BJ (cell line): Measurements from ENCODE around the gene KIAA0753. TPM values are rescaled to one million over a fixed set of nuclear protein-coding genes. Genes with fewer than 3 reads are reported as not detected.
"Not testable (repeated sequence)": the region's sequence is repeated elsewhere in the genome, so short reads cannot be mapped to it uniquely, and the experiment has no call there.

ENCODE experiments used
- CTCF ChIA-PET: fragments of 350-600 bp; formaldehyde crosslinking; extraction: SDS; loops from one replicate; lab custom pipeline; 2021; ENCODE audit warnings: antibody characterized with exemption, inconsistent platforms; lab: Yijun Ruan, JAX
- POLR2A ChIA-PET: fragments of 300-600 bp; sonication (Branson Sonifier 250); formaldehyde crosslinking; extraction: SDS; loops from one replicate; lab custom pipeline; 2021; ENCODE audit warnings: antibody characterized with exemption; lab: Charles Lee
- DNase-seq: peaks from one replicate; pipeline ENCODE4 v3.0.0-alpha.2; 2011; ENCODE audit warnings: low read depth
- H3K27me3 ChIP-seq: 2 replicates; pipeline ENCODE4 v1.6.0; 2011; ENCODE audit warnings: low read length; ENCODE audit not compliant: control insufficient read depth, insufficient read depth
- H3K36me3 ChIP-seq: 2 replicates; pipeline ENCODE4 v1.5.1; 2011; ENCODE audit warnings: low read length; ENCODE audit not compliant: control insufficient read depth, insufficient read depth
- H3K4me3 ChIP-seq: 2 replicates; pipeline ENCODE4 v1.5.1; 2011; ENCODE audit warnings: low read depth, mild to moderate bottlenecking, control low read depth, low read length
- polyA plus RNA-seq: library from polyadenylated mRNA; depleted of rRNA; stranded (reverse); fragments of >200 nt; gene quantifications from 2 replicates; pipeline ENCODE4 v1.2.3, GENCODE V29; 2011
- TF ChIP-seq, protein P1 (sequence below): IDR thresholded peaks from 2 replicates; pipeline ENCODE4 v1.5.1; 2011; ENCODE audit warnings: low read depth, mild to moderate bottlenecking, control low read depth, inconsistent platforms, low read length, moderate library complexity; ENCODE audit not compliant: insufficient read depth

The KIAA0753 gene
- polyA plus RNA-seq, 1 experiment = 5.4 TPM

DNA sequence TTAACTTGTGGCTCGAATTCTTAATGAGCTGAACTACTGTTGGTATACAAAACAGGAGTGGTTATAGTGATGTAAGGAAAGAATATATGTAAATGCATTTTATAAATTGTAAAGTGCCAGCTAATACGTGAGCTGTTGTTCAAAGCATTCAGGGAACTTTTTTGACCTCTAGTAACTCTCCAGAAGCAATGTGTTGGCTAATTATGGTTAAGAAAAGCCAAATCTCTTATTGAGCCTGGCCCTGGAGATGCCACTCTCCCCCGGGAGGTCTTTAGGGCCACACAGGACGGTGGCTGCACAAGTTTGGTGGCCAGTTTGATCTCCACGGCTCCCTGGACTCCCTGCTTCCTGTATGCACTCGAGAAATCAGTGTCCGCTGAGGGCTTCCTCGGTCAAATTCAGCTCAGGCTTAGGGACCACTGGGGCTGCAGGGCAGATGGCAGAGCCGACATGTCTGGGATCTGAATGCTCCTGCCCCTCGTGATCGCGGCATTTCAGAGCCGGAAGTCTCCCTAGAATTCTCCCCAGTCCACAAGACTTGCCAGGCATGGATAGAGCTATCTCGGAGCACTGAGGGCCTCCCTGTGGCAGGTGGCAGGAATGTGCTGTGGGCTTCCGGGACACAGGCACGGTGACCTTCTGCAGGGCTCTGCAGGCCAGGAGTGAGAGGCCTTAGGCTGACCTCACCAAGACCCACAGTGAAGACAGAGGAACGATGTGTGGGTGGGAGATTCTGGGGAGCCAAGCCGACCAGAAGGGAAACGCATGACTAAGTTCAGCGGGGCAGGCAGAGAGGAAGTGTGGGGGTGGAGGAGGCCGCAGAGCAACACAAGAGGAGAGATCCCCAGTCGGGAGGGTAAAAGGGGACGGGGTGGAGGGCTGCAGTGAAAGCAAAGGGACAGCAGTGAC, 65.6 kb downstream of the KIAA0753 start:
- Histone ChIP-seq H3K36me3 (peaks cover 3% of the 10 kb centered on the region; the same call in 1 of the 2 replicates), H3K27me3 (no peaks in the 10 kb centered on the region), H3K4me3 (no peak overlapping the region)
- POLR2A ChIA-PET = no interaction called here
- no peak for DNase-seq
- TF ChIP-seq, protein P1, sequence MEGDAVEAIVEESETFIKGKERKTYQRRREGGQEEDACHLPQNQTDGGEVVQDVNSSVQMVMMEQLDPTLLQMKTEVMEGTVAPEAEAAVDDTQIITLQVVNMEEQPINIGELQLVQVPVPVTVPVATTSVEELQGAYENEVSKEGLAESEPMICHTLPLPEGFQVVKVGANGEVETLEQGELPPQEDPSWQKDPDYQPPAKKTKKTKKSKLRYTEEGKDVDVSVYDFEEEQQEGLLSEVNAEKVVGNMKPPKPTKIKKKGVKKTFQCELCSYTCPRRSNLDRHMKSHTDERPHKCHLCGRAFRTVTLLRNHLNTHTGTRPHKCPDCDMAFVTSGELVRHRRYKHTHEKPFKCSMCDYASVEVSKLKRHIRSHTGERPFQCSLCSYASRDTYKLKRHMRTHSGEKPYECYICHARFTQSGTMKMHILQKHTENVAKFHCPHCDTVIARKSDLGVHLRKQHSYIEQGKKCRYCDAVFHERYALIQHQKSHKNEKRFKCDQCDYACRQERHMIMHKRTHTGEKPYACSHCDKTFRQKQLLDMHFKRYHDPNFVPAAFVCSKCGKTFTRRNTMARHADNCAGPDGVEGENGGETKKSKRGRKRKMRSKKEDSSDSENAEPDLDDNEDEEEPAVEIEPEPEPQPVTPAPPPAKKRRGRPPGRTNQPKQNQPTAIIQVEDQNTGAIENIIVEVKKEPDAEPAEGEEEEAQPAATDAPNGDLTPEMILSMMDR = peak; percentile 22
- CTCF ChIA-PET = interaction anchor here (1.0 to 3.8 kb wide), 4 partner anchors 8 to 103 kb away, joined by 3 to 27 read pairs (median 3); no protein-coding TSS in a partner anchor

DNA sequence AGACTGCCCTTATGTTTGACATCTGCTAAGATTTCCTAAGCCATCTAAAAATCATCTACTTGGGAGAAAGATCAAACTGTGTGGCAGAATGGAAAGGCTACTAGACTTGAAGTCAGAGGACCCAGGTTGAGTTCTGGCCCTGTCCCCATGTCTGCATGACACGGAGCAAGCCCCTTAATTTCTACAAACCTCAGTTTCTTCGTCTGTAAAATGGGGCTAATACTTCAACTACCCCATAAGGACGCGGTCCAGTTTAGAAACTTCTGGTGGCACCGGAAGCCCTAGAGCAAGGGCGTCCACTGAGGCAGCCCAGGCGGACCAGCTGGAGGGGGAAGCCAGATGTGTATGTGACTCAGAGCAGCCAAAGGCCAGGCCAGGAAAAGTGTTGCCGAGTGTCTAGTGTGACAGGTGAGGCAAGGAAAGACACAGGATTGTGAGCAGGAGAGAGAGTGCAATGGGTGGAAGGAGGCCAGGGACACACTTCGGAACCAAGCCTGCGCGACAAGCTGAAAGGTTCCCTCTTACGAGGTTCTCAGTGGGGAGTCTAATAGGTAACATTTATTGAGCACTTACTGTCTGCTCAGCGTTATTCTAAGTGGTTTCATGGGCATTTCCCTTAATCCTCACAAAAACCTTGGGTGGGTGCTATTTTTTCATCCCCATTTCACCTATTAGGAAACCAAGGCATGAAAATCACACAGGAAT, 66.4 kb downstream of the KIAA0753 start:
- TF ChIP-seq, protein P1 = no peak
- CTCF ChIA-PET = interaction anchor here (1.0 to 3.8 kb wide), 4 partner anchors 9 to 102 kb away, joined by 3 to 27 read pairs (median 3); no protein-coding TSS in a partner anchor
- H3K27me3 ChIP-seq = no peaks in the 10 kb centered on the region
- H3K4me3 ChIP-seq = no peak overlapping the region
- no peak for DNase-seq
- POLR2A ChIA-PET = no interaction called here
- peaks cover 3% of the 10 kb centered on the region; the same call in 1 of the 2 replicates for H3K36me3 ChIP-seq

DNA sequence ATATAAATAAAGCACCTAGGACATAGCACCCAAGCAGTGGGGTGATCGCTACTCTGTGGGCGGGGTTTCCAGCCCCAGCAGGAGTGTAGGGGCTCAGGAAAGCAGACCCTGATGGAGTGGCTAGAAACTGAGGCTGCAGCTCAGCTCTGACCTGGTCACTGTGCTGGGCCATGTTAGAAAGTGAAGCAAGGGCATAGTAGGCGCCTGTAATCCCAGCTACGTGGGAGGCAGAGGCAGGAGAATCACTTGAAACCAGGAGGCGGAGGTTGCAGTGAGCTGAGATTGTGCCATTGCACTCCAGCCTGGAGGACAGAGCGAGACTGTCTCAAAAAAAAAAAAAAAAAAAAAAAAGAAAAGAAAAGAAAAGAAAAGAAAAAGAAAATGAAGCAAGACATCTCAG, 67.0 kb downstream of the KIAA0753 start:
- H3K4me3 ChIP-seq, POLR2A ChIA-PET, DNase-seq, H3K36me3 ChIP-seq, H3K27me3 ChIP-seq: not testable (repeated sequence)
- CTCF ChIA-PET = interaction anchor here (3.8 kb wide), 1 partner anchor 101 kb away, joined by 27 read pairs; no protein-coding TSS in a partner anchor

DNA sequence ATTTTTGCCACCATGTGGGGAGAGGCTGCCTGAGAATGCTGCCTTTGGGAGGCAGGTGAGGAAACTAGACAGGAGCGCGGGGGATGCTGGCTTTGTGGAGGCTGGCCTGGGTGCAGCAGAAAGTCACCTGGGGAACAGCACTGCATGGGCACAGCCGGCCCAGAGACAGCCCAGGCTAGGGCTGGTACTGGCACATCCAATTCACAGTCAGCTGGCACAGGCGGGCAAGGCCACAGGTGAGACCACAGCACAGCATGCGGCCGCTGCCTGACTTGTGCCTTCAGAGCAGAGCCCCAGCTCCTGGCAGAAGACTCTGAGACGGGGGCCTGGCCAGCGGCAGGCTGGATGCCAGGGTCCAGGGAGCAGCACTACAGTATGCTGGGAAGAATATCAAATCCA, 67.5 kb downstream of the KIAA0753 start:
- CTCF ChIA-PET = no interaction called here
- POLR2A ChIA-PET = no interaction called here
- H3K36me3 ChIP-seq = no peaks in the 10 kb centered on the region; the same call in 1 of the 2 replicates
- DNase-seq = no peak
- TF ChIP-seq, protein P1 = no peak
- no peak overlapping the region for H3K4me3 ChIP-seq
- H3K27me3 ChIP-seq = no peaks in the 10 kb centered on the region

DNA sequence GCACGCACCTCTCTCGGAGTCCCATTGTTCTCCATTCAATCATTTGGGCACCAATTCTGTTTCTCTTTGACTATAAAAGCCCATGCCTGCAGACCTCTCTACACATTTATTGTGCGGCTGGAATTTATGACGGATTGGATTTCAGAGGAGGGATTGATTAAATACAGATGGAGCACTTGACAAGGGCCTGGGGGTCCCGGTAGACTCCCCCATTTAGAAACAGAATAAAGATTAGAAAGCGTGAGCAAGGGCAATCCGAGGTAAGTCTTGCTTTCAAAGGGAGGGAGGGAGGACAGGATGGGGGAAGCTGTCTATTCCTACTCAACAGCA, 69.1 kb downstream of the KIAA0753 start:
- Histone ChIP-seq H3K27me3 (no peaks in the 10 kb centered on the region), H3K36me3 (no peaks in the 10 kb centered on the region; the same call in 1 of the 2 replicates), H3K4me3 (no peak overlapping the region)
- no peak for DNase-seq
- ChIA-PET CTCF (no interaction called here), POLR2A (no interaction called here)
- TF ChIP-seq, protein P1 = no peak
